Left ventricle myocardium inferior (tissue), 1 donor: ENCODE results near the gene NR2C2AP. TPM values are rescaled to one million over a fixed set of nuclear protein-coding genes. Genes with fewer than 3 reads are reported as not detected.

Experiments
- DNase-seq: peaks from one replicate; pipeline ENCODE4 v3.0.0-alpha.2; 2020
- H3K27ac ChIP-seq: fragments of 200-600 bp; replicated peaks from 2 replicates; pipeline ENCODE4 v1.8.0; 2021
- H3K27me3 ChIP-seq: fragments of 200-600 bp; 2 replicates; pipeline ENCODE4 v1.8.0; 2021; ENCODE audit warnings: low read depth
- H3K36me3 ChIP-seq: fragments of 200-600 bp; 2 replicates; pipeline ENCODE4 v1.8.0; 2021
- H3K4me1 ChIP-seq: fragments of 200-600 bp; 2 replicates; pipeline ENCODE4 v1.8.0; 2021
- H3K4me3 ChIP-seq: fragments of 200-600 bp; 2 replicates; pipeline ENCODE4 v1.8.0; 2021; ENCODE audit warnings: mild to moderate bottlenecking, moderate library complexity
- H3K9me3 ChIP-seq: fragments of 200-600 bp; replicated peaks from 2 replicates; pipeline ENCODE4 v1.8.0; 2021
- CTCF ChIP-seq: fragments of 200-600 bp; IDR thresholded peaks from 2 replicates; pipeline ENCODE4 v1.8.0; 2021; ENCODE audit warnings: antibody characterized with exemption, mild to moderate bottlenecking, borderline replicate concordance
- intact Hi-C: fragments of 100-400 bp; cut with micrococcal nuclease; formaldehyde crosslinking; loops from one replicate; pipeline ENCODE4 v1.11.0; 2022
- total RNA-seq: library from RNA; stranded (reverse); fragmentation: NEBNext Ultra II Directional; extraction: Animal tissue kit (Norgen Biotek cat#: 25700); gene quantifications from one replicate; pipeline ENCODE4 v1.2.1, GENCODE V29; 2021
- donor health status: DM: no; HTN: yes; CAD: no; lungs with severe emphysema.

NR2C2AP gene
- total RNA-seq, 1 donor from 2014 or later = 6.3 TPM

GRCh38 chr19:19236173-19236572, 33.0 kb upstream of the NR2C2AP start:
- no peak for TF ChIP-seq CTCF
- no peaks in the 10 kb centered on the region for H3K4me1 ChIP-seq
- peaks cover 35% of the 10 kb centered on the region for H3K9me3 ChIP-seq
- intact Hi-C loops = no loop called here
- no peak overlapping the region for H3K4me3 ChIP-seq
- DNase-seq = no peak
- peaks cover 51% of the 10 kb centered on the region for H3K27me3 ChIP-seq
- no peak overlapping the region for H3K27ac ChIP-seq
- H3K36me3 ChIP-seq = no peaks in the 10 kb centered on the region

GRCh38 chr19:19234220-19234816, 31.1 kb upstream of the NR2C2AP start:
- no peak for DNase-seq
- no peak for TF ChIP-seq CTCF
- Histone ChIP-seq H3K27me3 (peaks cover 35% of the 10 kb centered on the region), H3K4me1 (no peaks in the 10 kb centered on the region), H3K27ac (no peak overlapping the region), H3K4me3 (no peak overlapping the region), H3K9me3 (peaks cover 35% of the 10 kb centered on the region), H3K36me3 (no peaks in the 10 kb centered on the region)
- intact Hi-C loops = no loop called here

- Histone ChIP-seq H3K9me3 (peaks cover 35% of the 10 kb centered on the region), H3K36me3 (no peaks in the 10 kb centered on the region), H3K4me3 (no peak overlapping the region), H3K27me3 (peaks cover 33% of the 10 kb centered on the region), H3K27ac (no peak overlapping the region), H3K4me1 (no peaks in the 10 kb centered on the region)
- TF ChIP-seq CTCF = no peak
- intact Hi-C loops = no loop called here
- no peak for DNase-seq
These were observed 29.1 kb upstream of the NR2C2AP start for GRCh38 chr19:19232261-19232721.

GRCh38 chr19:19230999-19231398, 27.8 kb upstream of the NR2C2AP start:
- DNase-seq = no peak

GRCh38 chr19:19229701-19230100, 26.5 kb upstream of the NR2C2AP start:
- Histone ChIP-seq H3K9me3 (peaks cover 16% of the 10 kb centered on the region), H3K4me3 (no peak overlapping the region), H3K27me3 (peaks cover 55% of the 10 kb centered on the region), H3K36me3 (no peaks in the 10 kb centered on the region), H3K27ac (no peak overlapping the region), H3K4me1 (peaks cover 8% of the 10 kb centered on the region)
- no peak for TF ChIP-seq CTCF
- intact Hi-C loops = no loop called here
- no peak for DNase-seq

More at GRCh38 chr19:19230999-19231398, 27.8 kb upstream of the NR2C2AP start:
- peaks cover 45% of the 10 kb centered on the region for H3K27me3 ChIP-seq
- H3K4me3 ChIP-seq = no peak overlapping the region
- no peaks in the 10 kb centered on the region for H3K36me3 ChIP-seq
- TF ChIP-seq CTCF = no peak
- peaks cover 29% of the 10 kb centered on the region for H3K9me3 ChIP-seq
- intact Hi-C loops = no loop called here
- H3K27ac ChIP-seq = no peak overlapping the region
- H3K4me1 ChIP-seq = no peaks in the 10 kb centered on the region
